Stimulated activated CD8-positive, alpha-beta memory T cell treated with anti-CD3 and anti-CD28 coated beads, Interleukin-15, amount 100 ng/mL, for 48 hours (primary cell): Measurements from ENCODE around the gene RPP25L.
"Not testable (repeated sequence)": the region's sequence is repeated elsewhere in the genome, so short reads cannot be mapped to it uniquely, and the experiment has no call there.

Source experiments
- DNase-seq, 2 donors: peaks; one replicate each; pipeline ENCODE4 v3.0.0-alpha.2; 2020; ENCODE audit warnings: low read depth in 2 of 2

RPP25L gene, protein sequence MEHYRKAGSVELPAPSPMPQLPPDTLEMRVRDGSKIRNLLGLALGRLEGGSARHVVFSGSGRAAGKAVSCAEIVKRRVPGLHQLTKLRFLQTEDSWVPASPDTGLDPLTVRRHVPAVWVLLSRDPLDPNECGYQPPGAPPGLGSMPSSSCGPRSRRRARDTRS

DNA sequence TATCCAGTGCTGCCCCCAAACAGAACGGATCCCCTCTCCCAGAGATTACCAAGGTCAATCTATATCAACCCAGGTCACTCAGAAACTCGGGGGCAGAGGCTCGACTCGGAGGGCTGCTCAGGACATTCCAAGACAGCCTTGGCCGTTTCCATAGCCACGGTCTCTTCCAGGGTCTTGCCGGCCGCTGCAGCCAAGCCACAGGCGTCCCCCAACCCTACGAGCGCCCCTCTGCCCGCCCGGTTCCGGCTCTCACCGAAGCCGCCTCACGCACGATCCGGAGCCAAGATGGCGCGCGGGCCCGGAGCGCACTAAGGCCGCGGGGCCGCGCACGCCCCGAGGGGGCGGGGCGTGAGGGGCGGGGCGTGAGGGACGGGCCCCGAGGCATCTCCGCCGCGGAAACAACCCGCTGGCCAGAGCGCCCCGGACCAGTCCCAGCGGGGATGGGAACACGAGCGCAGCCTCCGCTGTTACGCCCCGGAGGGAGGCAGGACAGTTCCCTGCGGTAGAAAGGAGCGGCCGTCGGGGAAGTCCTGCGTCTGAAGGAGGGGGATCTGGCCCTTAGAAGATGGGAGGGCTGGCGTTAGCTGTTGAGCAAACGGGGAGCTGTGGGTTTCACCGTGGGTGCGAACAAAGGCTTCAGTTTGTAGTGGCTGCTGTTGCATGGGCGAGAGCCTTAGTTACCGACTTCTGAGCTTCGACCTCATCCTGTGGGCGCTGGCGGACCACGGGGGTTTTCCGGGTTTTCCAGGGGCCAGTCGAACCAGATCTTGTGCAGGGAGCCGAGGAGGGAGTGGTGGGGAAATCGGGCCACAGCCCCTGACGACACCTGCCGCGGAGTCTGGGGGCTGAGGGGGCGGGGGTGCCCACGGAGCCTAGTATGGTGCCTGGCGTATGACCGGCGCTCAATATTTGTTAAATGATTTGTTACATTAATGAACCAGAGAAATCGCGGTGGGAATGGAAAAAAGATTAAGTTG, at the start of gene RPP25L:
RPP25L (minus strand) TSS at position 287 of the 977 bp plus-strand sequence. CDS start 801 bp downstream, outside the sequence.
- DNase-seq: peak; percentile 73 to 81

DNA sequence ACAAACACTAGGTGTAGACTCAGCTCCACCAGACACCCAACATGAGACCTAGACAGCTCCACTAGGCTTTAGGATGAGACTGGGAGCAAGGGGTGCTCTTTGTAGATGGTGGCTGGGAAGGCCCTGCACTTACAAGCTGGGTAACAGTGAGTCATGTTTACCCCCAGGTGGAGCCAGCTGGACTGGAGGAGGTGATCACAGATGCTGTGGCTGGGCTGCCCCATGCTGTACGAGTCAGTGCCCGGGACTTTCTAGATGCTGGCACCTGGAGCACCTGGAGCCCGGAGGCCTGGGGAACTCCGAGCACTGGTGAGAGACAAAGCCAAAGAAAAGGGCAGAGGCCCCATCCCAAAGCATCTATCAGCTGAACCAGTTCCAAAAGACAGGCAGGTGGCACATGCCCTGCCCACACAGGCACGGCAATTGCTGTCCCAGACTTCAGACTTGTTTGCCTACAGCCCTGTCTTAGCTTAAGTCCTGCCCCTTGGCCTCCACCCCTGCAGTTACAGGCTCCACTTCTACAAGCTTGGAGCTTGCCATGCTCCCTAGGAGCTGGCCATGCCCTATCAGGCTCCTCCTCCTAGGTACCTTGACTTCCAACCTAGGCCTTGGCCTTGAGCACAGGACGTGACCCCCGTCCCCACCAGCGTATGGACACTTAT, 47.8 kb upstream of the RPP25L start:
- no peak for DNase-seq

DNA sequence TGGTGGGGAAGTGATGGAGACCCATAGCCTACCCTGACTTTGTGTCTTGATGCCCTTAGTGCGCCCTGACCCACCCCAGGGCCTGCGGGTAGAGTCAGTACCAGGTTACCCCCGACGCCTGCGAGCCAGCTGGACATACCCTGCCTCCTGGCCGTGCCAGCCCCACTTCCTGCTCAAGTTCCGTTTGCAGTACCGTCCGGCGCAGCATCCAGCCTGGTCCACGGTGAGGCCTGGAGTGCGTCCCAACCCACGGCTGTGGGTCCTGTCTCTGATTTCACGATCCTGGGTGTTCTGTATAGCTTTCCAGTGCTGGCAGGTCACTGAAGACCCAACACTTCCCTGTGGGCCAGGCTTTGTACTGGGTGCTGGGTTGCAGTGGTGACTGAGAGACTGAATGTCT, 46.6 kb upstream of the RPP25L start:
- DNase-seq: no peak

DNA sequence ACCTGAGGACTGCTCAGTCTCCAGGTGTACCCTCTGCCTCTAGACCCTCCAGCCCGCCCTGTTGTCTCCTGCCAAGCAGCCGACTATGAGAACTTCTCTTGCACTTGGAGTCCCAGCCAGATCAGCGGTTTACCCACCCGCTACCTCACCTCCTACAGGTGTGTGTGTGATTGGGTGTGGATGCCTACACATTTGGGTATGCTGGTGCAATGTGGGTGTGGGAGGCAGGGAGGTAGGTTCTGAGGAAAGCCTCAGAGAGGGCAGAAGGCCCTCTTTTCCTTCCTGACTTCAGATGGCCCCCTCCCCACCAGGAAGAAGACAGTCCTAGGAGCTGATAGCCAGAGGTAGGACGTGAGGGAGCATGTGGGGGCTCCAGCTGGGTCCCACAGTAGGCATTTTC, 45.1 kb upstream of the RPP25L start:
- DNase-seq: no peak

DNA sequence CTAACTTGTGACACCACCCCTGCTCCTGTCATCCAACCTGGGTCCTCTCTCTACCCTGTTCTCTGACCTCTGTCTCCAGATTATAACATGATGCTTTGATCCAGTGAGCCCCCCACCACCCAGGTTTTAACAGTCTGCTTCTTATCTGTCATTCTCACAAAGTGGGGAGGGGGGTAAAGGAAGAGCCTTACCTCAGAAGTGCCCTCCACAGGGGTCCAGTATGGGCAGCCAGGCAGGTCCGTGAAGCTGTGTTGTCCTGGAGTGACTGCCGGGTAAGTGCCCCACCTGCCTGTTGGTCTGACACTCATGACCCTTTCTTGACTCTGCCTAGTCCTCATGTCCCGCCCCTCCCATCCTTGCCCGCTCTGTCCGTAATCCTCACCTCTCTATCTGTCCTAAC, 43.5 kb upstream of the RPP25L start:
- no peak for DNase-seq

DNA sequence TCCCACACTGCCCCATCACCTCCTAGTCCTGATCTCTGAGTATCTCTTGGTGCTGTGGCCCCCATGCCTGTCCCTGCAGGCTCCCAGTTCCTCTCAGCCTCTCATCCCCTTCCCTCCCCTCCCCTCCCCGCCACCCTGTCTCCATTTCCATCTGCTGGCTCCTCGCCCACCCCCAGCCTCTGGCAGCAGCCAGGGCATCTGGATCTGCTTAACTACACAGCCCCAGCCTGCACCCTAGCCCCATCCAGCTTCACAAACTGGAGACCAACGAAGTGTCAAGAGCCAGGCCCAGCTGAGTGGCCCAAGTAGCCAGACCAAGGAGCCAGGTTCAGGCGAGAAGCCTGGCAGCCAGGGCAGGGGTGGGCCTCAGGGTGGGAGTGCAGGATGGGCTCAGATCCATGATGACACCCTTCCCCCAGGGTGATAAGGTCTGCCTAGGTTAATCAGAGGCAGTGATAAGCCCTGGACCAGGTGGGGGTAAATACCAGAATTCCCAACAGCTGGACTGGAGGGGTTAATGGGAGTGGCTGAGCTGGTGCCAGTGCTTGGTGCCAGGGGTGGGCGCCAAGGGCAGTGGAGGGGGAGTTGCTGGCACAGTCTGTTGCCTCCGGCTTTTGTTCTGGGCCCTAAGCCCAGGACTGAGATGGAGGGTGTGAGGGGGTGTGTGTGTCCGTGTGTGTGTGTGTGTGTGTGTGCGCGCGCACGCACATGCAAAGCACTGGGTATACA, 42.6 kb upstream of the RPP25L start:
- no peak for DNase-seq

DNA sequence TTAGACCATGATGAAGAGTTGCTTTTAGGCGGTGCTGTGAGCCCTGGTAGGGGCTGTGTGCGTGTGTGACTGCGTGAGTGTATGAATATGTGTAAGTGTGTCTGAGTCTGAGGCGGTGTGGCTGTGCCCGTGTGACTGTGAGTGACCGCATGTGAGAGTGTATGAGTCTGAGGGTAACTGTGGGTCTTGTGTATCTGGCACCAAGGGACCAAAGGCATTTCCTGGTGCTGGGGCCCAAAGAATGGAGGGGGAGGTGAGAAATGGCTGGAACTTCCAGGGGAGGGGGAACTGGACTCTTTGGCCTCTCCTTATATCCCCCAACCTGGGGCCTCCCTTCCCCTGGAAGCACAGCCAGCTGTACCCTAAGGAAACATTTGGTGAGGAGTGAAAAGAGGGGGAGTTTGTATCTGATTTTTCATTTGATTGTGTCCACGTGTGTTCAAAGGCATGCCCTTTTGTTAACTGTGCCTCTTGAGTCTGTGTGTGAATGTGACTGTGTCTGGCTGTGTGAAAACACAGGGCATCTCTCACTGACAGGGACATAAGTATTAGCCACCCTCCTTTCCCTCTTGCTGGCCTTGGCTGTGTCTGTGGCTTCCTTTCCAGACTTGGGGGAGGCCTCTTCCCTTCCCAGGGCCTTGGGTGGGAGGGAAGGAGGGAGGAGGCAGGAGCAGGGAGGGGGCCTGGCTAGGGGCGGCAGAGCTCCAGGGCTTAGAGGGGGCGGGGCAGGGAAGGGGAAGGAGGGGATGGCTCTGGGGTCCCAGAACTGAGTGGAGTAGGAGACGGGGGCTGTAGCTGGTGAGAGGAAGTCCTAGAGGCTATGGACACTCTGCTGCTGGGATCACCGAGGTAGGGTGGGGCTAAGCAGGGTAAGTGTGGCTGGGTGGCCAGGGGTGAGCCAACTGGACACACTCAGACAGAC, 41.5 kb upstream of the RPP25L start:
- DNase-seq: no peak

DNA sequence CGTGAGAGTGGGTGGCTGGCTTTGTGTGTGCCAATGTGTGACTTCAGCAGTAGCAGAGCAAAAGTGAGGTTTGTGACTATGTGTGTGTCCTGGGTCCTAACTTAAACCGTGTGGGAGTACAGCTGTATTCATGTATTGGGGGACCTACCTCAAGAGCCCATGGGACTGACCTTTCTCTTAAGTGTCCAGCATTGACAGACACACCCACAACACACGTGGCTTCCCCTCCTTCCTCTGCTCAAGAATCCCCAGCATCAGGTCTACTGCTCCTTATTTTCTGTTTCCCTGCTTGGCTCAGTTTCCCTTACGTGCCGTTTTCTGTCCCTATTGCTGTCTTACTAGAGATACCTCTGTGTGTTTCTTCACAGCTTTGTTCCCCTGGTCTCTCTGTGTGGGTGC, 40.7 kb upstream of the RPP25L start:
- DNase-seq: no peak

DNA sequence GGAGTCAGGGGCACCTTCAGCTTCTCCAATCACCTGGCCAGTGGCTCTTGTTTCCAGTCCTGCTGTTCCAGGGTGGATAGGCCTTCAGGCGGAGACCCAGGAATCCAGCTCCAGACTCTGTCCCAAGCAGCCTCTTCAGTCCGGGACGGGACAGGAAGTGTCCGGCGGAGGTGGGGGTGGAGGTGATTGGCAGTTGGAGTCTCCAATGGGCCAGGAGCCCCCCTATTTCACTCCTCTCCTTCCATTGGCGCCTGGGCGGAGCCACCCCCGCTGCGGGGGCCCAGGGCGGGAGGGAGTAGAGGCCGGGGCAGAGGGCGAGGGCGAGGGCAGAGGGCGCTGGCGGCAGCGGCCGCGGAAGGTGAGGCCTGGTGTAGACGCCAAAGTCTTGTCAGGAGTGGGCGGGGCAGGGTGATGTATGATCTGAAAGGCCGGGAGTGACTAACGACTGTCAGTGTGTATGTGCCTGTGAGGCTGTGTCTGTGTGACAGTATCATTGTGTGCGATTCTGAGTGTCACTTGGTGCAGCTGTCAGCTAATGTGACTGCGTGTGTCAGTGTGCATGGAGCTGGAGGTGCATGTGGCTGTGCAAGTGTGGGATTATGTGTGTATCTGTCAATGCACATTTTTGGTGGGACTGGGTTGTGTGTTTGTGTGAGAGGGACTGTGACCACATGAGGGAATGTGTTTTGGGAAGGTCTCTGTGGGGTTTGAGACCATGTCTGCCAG, 40.1 kb upstream of the RPP25L start, which contains the start of gene IL11RA:
IL11RA (plus strand) TSS at position 310 of the 726 bp plus-strand sequence. CDS start 3,033 bp downstream, outside the sequence.
- DNase-seq: peak; percentile 32 to 54

DNA sequence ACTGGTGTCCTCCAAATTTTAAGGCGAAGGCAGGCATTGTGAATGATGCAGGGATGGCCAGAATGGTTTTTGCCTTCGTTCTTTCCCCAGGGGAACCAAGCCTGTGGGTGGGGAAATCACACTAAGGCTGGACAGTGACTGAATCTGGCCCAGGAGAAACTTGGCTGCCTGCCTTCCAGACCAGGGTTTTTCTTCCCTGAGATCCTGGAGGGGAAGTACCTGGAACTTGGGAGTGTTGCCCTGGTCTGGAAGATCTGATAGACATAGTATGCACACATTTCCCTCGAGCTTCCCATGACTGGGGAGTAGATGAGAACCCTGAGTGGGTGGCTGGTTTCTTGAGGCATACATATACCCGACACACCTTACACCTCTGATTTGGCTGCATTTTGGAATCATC, 39.4 kb upstream of the RPP25L start:
- DNase-seq: no peak

DNA sequence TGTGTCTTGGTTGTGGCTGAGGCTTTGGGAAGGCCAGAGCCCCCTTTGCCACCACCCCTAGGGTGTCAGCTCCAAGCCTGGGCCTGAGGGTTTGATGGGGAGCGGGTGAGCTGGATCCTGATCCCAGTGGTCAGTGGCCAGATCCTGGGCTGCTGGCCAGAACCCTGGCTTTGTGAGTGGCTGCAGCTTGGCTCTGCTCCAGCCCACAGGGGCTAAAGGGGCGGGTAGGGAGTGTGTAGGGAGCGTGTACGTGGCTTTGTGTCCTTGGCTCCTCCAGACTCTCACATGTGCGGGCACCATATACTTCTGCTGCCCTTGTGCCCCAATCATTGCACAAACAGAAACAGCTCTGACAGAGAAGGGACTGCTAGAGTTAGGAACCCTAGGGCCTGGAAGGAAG, 38.9 kb upstream of the RPP25L start:
- DNase-seq: no peak

DNA sequence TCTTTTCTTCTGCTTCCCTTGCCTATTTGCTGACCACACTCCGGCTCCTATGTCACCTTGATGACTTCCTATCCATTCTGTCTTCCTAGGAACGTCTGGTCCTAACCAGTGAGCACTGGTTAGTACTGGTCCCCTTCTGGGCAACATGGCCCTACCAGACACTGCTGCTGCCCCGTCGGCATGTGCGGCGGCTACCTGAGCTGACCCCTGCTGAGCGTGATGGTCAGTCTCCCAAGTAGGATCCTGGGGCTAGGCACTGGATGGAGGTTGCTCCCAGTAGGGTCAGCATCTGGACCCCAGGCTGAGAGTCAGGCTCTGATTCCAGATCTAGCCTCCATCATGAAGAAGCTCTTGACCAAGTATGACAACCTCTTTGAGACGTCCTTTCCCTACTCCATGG, 36.8 kb upstream of the RPP25L start:
- DNase-seq: no peak

DNA sequence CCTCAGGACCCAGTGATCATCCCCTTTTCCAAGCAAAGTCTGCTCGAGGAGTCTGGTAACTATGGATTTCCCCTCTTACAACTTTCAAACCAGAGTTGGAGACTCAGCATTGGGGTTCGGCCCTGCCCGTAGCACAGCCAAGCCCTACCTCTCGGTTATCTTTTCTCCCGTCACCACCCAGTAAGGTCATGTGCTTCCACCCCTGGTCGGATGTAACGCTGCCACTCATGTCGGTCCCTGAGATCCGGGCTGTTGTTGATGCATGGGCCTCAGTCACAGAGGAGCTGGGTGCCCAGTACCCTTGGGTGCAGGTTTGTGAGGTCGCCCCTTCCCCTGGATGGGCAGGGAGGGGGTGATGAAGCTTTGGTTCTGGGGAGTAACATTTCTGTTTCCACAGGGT, 35.8 kb upstream of the RPP25L start:
- DNase-seq: no peak

DNA sequence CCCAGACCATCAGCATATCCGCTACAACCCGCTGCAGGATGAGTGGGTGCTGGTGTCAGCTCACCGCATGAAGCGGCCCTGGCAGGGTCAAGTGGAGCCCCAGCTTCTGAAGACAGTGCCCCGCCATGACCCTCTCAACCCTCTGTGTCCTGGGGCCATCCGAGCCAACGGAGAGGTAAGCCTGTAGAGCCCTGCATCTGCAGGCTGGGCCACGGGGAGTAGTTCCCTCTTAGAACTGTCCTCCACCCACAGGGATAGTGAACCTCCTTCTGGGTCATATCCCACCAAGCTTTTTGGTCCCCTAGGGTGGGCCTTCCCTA, 35.1 kb upstream of the RPP25L start:
- no peak for DNase-seq

DNA sequence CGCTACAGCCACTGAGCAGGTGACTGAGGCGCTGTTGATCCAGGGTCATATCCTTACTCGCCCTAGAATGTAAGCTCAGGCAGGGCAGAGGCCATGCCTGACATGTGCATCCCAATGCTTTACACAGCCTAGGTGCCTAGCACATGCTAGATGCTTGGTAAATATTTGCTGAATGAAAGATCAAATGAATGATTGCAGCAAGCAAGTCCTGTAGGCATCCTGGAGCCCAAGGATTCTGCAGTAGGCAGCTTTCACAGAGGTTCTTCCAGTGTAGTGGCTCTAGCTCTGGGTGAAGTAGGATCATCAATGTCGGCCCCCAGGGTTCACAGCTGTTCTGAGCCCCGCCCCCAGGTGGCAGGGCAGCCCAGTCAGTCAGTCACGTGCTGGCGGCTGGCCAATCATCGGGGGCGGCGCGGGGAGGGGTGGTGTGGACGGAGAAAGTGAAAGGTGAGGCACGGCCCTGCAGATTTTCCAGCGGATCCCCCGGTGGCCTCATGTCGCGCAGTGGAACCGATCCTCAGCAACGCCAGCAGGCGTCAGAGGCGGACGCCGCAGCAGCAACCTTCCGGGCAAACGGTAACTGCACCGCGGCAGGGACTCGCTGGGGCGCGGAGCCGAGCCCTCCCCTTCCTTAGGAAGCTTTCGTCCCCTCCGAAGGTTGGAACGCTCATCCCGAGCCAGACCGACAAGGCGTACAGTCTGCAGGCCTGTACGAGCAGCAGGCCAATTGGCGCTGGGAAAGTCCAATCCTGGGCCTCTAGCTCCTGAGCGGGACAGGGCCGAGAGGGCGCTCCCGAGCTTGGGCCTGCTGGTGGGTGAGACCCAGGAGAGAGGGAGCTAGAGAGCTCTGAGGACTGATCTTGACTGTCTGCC, 34.5 kb upstream of the RPP25L start, which contains the start of gene GALT:
GALT (plus strand) TSS at position 465 of the 873 bp plus-strand sequence; CDS start at position 495, 30 bp downstream.
- DNase-seq: peak; percentile 94 to 96

DNA sequence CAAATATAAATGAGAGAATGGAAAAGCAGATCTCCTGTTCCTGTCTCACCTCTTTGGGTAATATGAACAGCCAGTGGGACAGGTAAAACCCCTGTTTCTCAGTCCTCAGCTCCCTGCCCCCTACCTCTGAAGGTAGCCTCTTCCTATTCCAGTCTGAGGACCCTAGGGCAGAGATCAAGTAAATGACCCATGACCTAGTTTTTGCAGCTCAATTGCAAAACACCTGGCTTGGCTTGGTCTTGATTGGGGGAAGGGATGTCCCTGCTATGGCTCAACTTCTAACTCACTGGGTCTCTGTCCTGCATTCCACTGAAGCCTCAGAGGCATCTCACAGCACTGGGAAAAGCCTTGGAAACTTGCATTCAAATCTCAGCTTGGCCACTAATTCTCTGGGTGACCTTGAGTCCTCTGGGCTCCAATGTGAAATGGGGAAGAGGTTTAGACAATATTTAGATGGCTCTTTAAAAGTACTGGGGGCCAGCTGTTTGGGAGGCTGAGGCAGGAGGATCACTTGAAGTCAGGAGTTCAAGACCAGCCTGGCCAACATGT, 32.9 kb upstream of the RPP25L start:
- no peak for DNase-seq

DNA sequence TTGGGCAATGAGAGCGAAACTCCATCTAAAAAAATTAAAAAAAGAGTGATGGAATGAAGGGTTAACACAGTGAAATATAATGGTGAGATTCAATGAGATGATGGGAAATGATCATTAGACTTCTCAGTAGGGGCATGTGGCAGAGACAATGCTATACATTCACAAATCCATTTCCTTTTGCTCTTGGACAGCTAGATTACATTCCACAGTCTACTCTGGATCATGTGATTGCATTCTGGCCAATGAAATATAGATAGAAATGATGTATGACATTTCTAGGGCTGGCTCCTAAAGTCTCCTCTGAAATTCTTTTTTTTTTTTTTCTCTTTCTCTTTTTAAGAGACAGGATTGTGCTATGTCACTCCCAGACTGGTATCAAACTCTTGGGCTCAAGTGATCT, 30.8 kb upstream of the RPP25L start:
- no peak for DNase-seq

DNA sequence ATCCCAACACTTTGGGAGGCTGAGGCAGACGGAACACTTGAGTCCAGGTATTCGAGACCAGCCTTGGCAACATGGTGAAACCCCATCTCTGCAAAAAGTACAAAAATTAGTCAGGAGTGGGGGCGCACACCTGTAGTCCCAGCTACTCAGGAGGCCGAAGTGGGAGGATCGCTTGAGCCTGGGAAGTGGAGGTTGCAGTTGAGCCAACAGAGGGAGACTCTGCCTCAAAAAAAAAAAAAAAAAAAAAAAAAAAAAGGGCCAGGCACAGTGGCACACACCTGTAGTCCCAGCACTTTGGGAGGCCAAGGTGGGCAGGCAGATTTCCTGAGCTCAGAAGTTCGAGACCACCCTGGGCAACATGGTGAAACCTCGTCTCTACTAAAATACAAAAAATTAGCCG, 27.4 kb upstream of the RPP25L start:
- not testable (repeated sequence) for DNase-seq

DNA sequence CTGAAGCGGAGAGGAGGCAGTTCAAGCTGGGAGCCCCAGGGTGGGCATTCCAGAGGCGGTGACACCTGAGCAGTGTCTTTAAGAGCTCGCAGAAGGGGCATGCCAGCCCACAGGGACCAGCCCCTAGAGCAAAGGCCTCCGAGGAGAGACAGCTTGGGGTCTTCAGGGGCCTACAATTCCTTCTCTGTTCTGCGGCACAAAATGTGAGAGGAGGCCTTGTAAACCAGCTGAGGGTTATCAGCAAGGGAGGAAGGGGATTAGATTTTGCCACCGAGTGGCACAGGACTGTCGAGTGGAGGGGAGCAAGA, 26.2 kb upstream of the RPP25L start:
- DNase-seq: no peak
